ENCODE data around the gene TPBGL.

Gene TPBGL, protein sequence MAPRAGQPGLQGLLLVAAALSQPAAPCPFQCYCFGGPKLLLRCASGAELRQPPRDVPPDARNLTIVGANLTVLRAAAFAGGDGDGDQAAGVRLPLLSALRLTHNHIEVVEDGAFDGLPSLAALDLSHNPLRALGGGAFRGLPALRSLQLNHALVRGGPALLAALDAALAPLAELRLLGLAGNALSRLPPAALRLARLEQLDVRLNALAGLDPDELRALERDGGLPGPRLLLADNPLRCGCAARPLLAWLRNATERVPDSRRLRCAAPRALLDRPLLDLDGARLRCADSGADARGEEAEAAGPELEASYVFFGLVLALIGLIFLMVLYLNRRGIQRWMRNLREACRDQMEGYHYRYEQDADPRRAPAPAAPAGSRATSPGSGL

DNA sequence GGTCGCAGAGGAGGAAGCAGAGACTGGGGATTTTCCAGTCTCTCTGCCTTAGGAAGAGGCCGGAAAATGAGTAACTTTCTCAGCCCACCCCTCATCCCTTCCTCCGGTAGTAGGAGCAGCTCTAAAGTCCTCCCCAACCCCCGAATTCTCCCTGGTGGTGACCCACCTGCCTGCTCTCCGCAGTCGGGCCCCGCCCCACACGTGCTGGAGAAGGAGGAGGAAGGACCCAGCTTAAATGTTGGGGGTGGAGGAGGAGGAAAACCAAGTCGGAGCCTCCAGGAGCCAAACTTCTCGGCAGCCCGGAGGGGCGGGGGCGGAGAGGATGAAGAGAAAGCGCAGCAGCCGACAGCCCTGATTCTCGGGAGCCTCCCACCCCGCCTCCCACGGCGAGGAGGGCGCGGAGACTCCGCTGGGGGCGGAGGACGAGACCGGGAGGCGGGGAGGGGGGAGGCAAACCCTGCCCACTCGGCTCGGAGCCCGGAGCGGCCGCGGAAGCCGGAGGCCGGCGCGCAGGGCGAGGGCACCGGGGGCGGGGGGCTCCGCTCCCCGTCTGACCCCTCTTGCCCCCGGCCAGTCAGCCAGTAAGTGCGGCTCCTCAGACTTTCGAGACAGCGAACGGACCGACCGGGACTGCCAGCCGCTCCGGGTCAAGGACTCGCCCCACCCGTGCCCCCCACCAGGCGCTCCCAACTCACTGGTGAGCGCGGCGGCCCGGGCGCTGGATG is at the start of gene TPBGL:
Gene TPBGL (plus strand): TSS at position 464 of the 725 bp plus-strand sequence. CDS start 276 bp downstream, outside the sequence.
- no peak for DNase-seq

DNA sequence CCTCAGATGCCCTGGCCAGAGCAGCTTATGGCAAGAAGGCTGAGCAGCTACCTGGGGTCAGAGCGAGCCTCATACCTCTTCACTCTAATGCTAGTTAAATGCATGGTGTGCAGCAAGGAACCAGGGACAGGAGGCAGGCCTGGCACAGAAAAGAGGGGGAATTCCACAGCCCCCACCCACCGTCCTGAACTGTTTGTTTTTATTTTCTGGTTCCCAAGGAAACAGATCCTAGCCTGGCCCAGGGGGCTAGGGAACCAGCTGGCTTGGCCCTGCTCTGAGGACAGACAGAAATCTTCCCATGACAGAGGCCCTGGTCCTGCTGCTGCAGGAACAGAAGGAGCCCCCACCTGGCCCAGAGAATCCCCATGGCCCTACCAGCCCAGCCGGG is 49.2 kb upstream of the TPBGL start:
- DNase-seq, result no peak

DNA sequence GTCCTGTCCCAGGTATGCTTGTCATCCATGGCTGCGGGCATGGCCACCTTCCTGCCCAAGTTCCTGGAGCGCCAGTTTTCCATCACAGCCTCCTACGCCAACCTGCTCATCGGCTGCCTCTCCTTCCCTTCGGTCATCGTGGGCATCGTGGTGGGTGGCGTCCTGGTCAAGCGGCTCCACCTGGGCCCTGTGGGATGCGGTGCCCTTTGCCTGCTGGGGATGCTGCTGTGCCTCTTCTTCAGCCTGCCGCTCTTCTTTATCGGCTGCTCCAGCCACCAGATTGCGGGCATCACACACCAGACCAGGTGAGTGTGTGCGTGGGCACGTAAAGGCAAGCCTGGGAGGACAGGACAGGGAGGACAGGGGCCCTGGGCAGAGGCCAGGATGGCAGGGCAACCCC is 47.3 kb upstream of the TPBGL start:
- DNase-seq, result no peak

DNA sequence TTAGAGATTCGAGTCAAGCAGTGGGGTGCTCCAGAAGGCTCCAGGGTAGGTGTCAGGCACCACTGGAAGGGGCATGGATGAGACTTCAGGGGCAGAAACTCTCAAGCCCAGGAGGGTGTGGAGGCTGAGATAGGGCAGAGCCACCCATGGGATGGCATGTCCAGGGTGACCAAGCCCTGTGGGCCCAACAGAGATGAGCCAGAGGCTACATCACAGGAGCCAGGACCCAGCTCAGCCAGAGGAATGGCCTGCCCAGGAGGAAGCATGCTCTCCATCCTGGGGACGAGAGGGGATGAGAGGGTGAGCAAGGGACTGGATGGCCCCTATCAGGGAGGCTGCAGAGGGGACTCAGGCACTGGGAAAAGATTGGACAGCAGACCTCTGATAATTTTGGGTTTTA is 46.9 kb upstream of the TPBGL start:
- DNase-seq, result no peak

DNA sequence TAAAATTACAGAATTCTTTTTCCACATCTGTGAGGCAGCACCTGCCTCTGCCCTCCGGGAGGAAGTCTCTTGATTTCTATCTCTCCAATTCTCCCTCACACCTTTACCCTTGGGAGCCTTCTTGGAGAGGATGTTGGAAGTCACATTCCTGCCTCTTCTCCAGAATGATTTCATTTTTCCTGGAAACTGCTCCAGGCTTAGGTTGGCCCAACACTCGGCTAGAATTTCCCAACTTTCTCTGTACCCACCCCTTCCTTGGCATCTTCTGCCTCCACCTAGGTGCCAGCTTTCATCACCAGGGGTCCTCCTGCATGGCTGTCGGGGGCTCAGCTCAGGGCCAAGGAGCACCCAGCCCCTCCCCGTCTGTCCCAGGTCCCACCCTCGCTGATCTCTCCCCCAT is 46.4 kb upstream of the TPBGL start:
- DNase-seq, result no peak

DNA sequence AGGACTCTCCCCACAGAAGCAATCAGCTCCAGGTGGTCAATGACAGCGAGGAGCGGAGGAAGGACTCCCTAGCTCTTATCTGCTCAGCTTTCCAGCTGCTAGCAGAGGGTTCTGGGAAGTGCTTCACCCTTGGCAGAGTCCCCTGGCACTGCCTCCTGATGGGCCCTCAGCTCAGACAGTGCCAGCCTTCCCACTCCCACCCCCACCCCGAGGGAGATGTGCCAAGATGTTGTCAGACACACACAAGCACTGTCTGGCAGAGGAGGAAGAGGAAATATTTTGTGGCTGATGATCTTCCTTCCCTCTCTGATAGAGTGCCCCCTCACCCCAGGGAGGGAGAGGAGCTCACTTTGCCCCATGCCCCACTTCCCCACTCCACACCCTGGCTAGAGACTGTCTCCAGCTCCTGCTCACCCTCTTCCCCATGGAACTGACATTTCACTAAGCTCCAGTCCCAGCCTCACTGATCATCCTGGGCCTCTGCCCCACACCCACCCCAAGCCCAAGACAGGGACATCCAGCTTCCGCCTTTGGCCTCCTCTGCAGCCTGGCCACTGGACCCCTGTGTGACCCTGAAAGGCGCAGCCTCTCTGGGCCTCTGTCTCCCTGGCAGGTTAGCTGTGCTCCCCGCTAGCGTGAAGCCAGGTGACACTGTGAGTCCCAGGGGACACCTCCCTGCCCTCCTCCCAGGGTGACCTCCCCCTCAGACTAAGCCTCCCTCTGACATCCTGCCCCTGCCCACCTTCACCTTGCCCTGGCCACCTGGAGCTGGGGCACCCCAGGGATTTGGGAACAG is 45.2 kb upstream of the TPBGL start:
- no peak for DNase-seq

DNA sequence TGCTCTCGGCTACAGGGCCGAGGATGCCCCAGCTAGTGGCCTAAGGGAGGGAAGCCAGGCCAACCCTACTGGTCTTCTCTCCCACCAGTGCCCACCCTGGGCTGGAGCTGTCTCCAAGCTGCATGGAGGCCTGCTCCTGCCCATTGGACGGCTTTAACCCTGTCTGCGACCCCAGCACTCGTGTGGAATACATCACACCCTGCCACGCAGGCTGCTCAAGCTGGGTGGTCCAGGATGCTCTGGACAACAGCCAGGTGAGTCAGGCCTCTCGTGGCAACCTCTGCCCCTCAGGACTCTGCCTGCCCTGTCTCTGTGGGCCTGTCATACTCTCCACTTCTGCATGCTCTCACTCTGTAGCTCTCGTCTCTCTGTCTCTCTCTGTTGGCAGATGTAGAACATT is 44.1 kb upstream of the TPBGL start:
- DNase-seq, result no peak

DNA sequence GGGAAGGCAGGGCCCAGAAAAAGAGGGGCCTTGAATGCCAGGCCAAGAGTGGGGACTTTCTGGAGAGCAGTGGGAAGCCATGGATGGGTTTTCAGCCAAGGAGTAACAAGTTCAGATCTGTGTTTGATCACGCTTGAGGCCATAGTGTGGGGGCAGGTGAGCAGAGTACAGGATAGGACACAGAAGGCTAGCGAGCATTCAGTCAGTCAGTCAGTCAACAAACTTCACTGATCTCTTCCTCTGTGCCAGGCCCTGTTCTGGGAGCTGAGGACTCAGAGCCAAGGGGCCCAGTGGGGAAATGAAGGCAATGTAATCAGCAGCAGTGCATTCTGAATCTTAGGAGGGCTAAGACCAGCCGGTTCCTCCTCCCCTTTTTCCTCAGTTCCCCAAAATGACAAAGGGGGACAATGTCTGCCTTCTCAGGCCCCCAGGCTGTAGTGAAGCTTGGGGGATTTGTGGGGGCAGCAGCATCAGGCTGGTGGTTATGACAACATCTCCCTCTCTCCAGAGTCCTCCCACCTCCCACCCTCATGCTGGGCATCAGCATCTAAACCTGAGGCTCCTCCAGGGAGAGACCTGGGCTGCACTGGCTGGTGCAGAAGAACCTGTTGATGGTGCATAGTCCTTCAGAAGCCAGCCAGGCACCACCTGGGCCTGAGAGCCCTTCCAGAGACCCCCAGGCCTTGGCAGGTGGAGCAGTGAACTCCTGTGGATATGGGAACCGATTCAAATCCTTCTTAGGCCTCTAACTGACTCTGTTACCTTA is 42.9 kb upstream of the TPBGL start:
- no peak for DNase-seq

DNA sequence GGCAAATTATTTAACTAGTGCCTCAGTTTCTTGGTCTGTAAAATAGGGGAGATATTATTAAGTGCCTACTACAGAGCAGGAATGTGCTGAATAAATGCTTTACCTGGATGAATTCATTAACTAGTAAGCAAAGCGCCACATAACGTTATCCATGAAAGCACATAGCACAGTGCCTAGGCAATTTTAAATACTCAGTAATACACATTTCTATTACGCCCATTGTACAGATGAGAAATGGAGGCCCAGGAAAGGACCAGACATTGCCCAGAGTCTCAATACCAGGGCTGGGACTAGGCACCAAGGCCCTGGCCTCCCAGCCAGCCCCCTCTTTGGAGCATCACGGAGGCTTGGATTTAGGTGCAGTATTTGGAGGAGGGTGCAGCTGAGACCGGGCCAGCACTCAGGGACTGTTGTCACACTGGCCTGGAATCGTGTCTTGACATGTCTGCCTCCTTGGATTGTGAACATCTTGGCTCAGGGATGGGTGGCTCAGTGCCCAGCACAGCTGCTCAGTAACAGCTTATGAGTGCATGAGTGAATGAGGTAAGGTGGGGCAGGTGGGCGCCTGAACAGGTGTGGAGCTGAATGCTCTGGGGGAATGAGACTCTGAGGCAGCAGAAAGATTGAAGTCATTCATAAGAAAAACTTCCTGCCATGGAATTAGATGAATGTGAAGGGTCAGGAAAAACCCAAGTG is 42.1 kb upstream of the TPBGL start:
- DNase-seq, result no peak

DNA sequence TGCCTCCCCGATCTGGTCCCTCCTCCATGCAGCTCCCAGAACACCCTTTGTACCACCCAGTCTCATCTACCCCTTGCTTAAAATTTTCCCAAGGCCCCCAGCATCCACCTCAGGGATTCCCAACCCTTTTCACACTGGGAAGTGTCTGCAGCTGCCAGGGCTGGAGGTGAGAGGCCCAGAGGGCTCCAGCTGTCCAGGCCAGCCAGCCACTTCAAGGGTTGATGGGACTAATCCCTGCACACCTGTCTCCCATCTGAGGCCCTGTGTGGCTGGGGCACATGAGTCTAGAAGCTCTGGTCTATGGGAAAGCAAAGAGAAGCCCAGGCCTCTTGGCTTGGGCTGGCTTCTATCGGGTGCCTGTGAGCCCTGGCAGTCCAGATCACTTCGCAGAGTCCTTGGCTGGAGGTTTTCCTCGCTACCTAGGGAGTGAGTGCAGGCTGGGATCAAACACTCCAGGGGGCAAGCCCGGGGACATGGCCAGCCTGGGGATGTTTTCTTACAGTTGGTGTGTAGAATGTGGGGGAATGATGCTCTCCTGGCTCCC is 41.1 kb upstream of the TPBGL start:
- no peak for DNase-seq

DNA sequence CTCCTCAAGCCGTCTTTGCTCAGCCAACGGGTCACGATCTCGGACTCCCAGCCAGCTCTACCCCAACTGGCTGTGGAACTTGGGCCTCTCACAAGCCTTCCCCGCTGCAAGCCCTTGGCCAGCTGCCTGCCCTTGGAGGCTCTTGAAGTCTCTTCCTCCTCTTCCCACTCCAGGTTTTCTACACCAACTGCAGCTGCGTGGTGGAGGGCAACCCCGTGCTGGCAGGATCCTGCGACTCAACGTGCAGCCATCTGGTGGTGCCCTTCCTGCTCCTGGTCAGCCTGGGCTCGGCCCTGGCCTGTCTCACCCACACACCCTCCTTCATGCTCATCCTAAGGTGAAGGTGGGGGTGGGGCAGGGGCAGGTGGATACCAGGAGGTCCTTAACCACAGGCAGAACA is 40.5 kb upstream of the TPBGL start:
- DNase-seq, result no peak

DNA sequence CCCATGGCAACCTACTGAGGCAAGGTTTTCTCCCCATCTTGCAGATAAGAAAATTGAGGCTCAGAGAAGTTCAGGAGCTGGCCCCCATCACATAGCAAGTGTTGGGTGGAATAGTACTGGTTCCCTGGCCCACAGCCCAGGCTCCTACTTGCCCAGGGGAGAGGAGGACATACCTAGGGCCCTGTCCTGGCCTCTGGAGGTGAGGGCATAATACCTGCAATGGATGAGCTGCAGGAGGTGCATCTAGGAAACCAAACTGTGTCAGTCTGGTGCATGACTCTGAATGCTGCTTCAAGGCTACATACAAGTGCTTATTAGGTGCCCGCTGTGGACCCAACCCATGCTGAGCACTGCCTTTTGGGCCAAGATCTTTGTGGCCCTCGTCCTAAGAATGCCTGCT is 40.0 kb upstream of the TPBGL start:
- DNase-seq, result no peak

DNA sequence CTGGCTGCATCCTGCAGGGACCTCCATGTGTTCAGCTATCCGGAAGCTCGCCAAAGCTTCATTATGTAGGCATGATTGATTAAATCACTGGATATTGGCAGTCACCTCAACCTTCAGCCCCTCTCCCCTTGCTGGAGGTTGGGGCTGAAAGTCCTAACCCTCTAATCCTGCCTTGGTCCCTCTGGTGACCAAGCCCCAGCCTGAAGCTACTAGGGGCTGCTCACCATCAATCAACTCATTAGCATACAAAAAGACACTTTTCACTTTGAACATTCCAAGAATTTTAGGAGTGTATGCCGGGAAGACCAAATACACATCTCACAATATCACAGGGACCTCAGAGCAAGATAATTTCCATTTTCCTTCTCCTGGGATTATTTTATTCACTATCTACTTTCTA is 38.8 kb upstream of the TPBGL start:
- no peak for DNase-seq

DNA sequence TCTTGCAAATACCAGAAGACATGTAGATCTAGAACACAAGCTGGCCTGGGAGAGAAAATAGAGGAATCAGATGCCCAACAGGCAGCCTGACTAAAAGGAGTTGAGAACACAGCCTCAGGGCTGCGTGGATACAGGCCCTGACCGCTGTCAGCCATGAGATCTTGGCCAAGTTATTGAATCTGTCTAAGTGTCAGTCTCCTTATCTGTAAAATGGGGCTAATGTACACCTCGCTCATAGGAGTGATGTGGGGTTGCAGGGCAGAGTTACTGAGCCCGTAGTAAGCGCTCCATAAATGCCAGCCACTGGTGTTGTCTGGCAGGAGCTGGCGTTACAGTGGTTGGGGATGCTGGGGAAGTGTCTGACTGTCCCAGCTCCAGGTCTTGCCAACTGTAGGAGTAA is 38.4 kb upstream of the TPBGL start:
- no peak for DNase-seq

DNA sequence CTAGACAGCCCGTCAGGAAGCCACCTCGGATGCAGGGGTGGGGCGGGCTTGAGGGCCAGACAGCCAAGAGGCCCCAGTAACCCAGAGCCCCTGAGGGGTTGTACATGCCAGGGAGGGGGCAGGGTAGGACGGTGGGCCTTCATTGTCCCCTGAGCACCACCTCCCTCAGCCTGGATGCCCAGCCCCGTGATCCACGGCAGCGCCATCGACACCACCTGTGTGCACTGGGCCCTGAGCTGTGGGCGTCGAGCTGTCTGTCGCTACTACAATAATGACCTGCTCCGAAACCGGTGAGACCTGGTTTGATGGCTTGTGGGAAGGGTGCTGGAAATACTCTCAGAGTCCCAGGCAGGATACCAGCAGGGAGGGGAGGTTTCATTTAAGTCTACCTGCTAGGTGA is 37.4 kb upstream of the TPBGL start:
- DNase-seq, result no peak

DNA sequence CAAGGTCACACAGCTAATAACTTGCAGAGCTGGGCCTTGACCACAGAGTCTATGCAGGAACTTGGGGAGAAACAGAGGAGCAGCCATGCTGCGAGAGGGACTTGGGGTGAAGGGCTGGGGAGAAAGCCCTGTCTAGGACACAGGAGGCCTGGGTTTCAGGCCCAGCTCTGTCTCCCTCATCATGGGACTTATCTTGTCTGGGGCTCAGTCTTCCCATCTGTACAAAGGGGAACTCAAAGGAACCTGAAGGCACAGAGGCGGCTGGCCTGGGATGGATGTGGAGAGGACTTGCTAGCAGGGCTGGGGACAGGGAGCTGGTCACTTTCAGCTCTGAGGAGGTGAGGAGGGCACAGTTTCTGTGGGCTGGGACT is 36.9 kb upstream of the TPBGL start:
- no peak for DNase-seq

DNA sequence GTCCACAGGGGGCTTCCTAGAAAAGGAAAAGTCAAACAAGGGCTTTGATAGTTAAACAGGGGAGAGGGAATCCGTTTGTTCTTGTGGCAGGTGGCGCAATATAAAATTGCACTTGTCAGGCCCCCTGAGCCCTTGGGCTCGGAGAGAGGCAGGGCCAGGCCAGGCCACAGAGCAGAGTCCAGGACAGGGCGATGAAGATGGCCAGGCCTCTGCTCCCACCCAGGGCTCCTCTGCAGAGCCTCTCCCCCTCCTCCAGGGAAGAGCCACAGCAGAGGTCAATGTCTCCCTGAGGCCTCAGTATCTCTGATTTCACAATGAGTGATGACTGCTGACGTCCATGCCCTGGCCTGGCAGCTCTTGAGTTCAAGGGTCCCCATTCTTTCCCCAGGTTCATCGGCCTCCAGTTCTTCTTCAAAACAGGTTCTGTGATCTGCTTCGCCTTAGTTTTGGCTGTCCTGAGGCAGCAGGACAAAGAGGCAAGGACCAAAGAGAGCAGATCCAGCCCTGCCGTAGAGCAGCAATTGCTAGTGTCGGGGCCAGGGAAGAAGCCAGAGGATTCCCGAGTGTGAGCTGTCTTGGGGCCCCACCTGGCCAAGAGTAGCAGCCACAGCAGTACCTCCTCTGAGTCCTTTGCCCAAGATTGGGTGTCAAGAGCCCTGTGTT is 36.4 kb upstream of the TPBGL start:
- DNase-seq, result no peak

DNA sequence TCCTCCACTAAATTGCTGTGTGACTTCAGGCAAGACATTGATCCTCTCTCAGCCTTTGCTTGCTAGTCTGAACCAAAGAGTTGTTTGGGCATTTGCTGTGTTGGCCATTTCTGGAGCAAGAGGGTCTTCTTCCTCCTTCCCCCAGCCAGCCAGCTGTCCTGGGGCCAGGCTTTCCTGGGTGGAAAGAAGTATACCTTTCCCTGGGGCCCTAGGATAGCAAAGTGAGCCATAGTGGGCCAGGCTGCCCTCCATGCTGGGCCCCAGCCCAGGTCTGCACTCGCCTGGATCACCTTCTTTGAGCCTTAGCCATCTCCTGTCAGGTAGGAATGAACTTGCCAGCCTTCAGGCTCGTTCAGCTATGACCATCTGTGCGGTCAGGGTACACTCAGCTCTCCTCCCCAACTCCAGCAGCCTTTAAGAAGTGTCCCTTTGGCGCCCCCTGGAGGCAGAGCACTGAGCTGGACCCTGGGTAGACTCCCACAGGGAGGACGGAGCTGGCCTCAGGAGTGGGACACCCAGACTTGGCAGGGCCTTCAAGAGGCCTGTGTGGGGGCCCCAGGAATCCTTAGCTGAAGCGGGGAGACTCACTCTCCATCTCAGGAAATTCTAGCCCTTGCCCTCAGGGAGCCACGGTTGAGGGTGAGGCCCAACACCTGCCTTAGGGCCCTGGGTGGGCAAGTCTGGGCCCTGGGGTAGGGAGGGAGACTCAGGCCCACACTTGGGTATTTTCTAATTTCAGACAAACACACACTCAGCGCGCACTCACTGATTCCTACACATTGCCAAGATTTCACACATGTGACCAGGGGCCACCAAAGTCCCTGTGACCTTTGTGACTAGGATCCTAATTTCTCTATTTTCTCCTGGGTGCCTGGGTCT is 35.6 kb upstream of the TPBGL start:
- DNase-seq, result peak; percentile 72

DNA sequence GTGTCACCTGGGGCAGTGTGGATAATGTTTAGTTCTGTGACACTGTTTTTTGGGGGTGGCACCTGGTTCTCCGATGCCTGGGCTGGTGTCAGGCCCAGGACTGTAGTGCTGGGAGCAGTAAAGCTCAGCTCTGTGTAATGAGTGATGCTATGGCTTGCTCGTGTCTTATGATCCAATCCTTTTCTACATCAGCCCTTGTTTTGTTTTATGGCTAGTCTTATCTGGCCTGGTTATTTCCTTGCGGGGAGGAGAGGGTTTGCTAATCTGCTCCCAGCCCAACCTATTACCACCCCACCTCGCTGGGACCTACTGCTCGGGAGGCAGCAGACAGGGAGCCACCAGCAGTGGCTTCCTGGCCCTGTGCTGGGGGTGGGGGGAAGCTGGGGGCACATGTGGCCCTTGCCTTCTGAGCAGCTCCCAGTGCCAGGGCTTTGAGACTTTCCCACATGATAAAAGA is 35.0 kb upstream of the TPBGL start:
- no peak for DNase-seq

DNA sequence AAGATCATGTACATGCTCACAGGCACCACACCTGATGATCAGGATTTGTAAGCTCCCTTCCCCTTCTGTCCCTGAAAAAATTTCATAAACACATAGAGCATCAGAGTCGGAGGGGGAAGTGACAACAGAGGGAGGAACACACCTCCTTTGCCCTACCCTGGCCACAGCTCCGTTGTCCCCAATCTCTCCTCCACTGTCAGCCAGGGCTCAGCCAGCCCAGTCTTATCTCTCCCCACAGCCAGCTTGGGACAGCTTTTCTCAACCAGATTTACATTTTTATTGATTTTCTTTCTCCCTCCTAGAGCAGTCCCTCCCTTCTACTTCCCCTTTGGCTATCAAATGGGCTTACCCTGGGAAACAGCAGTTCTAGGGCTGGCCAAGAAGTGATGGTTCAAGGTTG is 32.1 kb upstream of the TPBGL start:
- DNase-seq, result no peak
